Measurements from ENCODE around the gene ANKMY2. TPM values are rescaled to one million over a fixed set of nuclear protein-coding genes. Genes with fewer than 3 reads are reported as not detected.

ANKMY2 gene
- total and polyA plus RNA-seq, 4 donors, result 9.4 to 22.5 (median 12.9) TPM

- intact Hi-C loops (cut with DNase I), result no loop called here
- WGBS, 2 donors, result 65 to 73% methylated on average over 6 of the region's 6 CpGs
- Histone ChIP-seq H3K4me1 (ENCODE audit: control insufficient read depth in 1 of 2, insufficient read depth in 2 of 2, low read length in 2 of 2) (no peaks in the 10 kb centered on the region), H3K4me3 (ENCODE audit: low read length in 2 of 2) (no peak overlapping the region), H3K9me3 (ENCODE audit: control insufficient read depth, low read length) (no peaks in the 10 kb centered on the region), H3K27me3 (ENCODE audit: control insufficient read depth in 1 of 2, insufficient read depth in 2 of 2, low read length in 1 of 2) (no peaks in the 10 kb centered on the region), H3K27ac (ENCODE audit: low read depth in 1 of 2, low read length in 2 of 2) (no peak overlapping the region), H3K36me3 (ENCODE audit: control insufficient read depth in 1 of 2, insufficient read depth in 2 of 2, low read length in 1 of 2) (no peaks in the 10 kb centered on the region)
- ATAC-seq (ENCODE audit: low FRiP score) (no peak), DNase-seq (no peak)
Observed at GRCh38 chr7:16587790-16588189, 57.8 kb downstream of the ANKMY2 start.

GRCh38 chr7:16587129-16587528, 58.4 kb downstream of the ANKMY2 start:
- Histone ChIP-seq H3K4me3 (ENCODE audit: low read length in 2 of 2) (no peak overlapping the region), H3K36me3 (ENCODE audit: control insufficient read depth in 1 of 2, insufficient read depth in 2 of 2, low read length in 1 of 2) (no peaks in the 10 kb centered on the region), H3K27me3 (ENCODE audit: control insufficient read depth in 1 of 2, insufficient read depth in 2 of 2, low read length in 1 of 2) (no peaks in the 10 kb centered on the region), H3K9me3 (ENCODE audit: control insufficient read depth, low read length) (no peaks in the 10 kb centered on the region), H3K27ac (ENCODE audit: low read depth in 1 of 2, low read length in 2 of 2) (no peak overlapping the region), H3K4me1 (ENCODE audit: control insufficient read depth in 1 of 2, insufficient read depth in 2 of 2, low read length in 2 of 2) (no peaks in the 10 kb centered on the region)
- DNase-seq (no peak), ATAC-seq (ENCODE audit: low FRiP score) (no peak)
- intact Hi-C loops (cut with DNase I), result no loop called here
- WGBS, 2 donors, result 91 to 93% methylated on average over 3 of the region's 3 CpGs

GRCh38 chr7:16586081-16586874, 59.3 kb downstream of the ANKMY2 start:
- Histone ChIP-seq H3K27me3 (ENCODE audit: control insufficient read depth in 1 of 2, insufficient read depth in 2 of 2, low read length in 1 of 2) (no peaks in the 10 kb centered on the region), H3K4me1 (ENCODE audit: control insufficient read depth in 1 of 2, insufficient read depth in 2 of 2, low read length in 2 of 2) (no peaks in the 10 kb centered on the region), H3K4me3 (ENCODE audit: low read length in 2 of 2) (no peak overlapping the region), H3K36me3 (ENCODE audit: control insufficient read depth in 1 of 2, insufficient read depth in 2 of 2, low read length in 1 of 2) (no peaks in the 10 kb centered on the region), H3K27ac (ENCODE audit: low read depth in 1 of 2, low read length in 2 of 2) (no peak overlapping the region), H3K9me3 (ENCODE audit: control insufficient read depth, low read length) (no peaks in the 10 kb centered on the region)
- WGBS, 2 donors, result 77 to 88% methylated on average over 39 to 42 of the region's 42 CpGs
- ATAC-seq (ENCODE audit: low FRiP score), result no peak
- DNase-seq, result no peak
- intact Hi-C loops (cut with DNase I), result no loop called here

- intact Hi-C loops (cut with DNase I), result no loop called here
- WGBS, 2 donors, result 93 to 94% methylated on average over 17 of the region's 17 CpGs
Observed at GRCh38 chr7:16585540-16585939, 60.0 kb downstream of the ANKMY2 start.

GRCh38 chr7:16583834-16584233, 61.7 kb downstream of the ANKMY2 start:
- H3K27ac ChIP-seq (ENCODE audit: low read depth in 1 of 2, low read length in 2 of 2), result no peak overlapping the region
- 96 to 98% methylated on average over 7 of the region's 7 CpGs for WGBS, 2 donors

More at GRCh38 chr7:16585540-16585939, 60.0 kb downstream of the ANKMY2 start:
- Histone ChIP-seq H3K4me3 (ENCODE audit: low read length in 2 of 2) (no peak overlapping the region), H3K27ac (ENCODE audit: low read depth in 1 of 2, low read length in 2 of 2) (no peak overlapping the region), H3K4me1 (ENCODE audit: control insufficient read depth in 1 of 2, insufficient read depth in 2 of 2, low read length in 2 of 2) (no peaks in the 10 kb centered on the region), H3K36me3 (ENCODE audit: control insufficient read depth in 1 of 2, insufficient read depth in 2 of 2, low read length in 1 of 2) (no peaks in the 10 kb centered on the region), H3K27me3 (ENCODE audit: control insufficient read depth in 1 of 2, insufficient read depth in 2 of 2, low read length in 1 of 2) (no peaks in the 10 kb centered on the region), H3K9me3 (ENCODE audit: control insufficient read depth, low read length) (no peaks in the 10 kb centered on the region)
- ATAC-seq (ENCODE audit: low FRiP score) (no peak), DNase-seq (no peak)

GRCh38 chr7:16581286-16581685, 64.3 kb downstream of the ANKMY2 start:
- Histone ChIP-seq H3K9me3 (ENCODE audit: control insufficient read depth, low read length) (no peaks in the 10 kb centered on the region), H3K27me3 (ENCODE audit: control insufficient read depth in 1 of 2, insufficient read depth in 2 of 2, low read length in 1 of 2) (peaks cover 0 to 2% of the 10 kb centered on the region in 2 donors), H3K27ac (ENCODE audit: low read depth in 1 of 2, low read length in 2 of 2) (no peak overlapping the region), H3K4me3 (ENCODE audit: low read length in 2 of 2) (no peak overlapping the region), H3K4me1 (ENCODE audit: control insufficient read depth in 1 of 2, insufficient read depth in 2 of 2, low read length in 2 of 2) (no peaks in the 10 kb centered on the region), H3K36me3 (ENCODE audit: control insufficient read depth in 1 of 2, insufficient read depth in 2 of 2, low read length in 1 of 2) (no peaks in the 10 kb centered on the region)
- intact Hi-C loops (cut with DNase I), result no loop called here
- DNase-seq (no peak), ATAC-seq (ENCODE audit: low FRiP score) (no peak)
- WGBS, 2 donors, result 36 to 41% methylated on average over 1 of the region's 1 CpG

More at GRCh38 chr7:16583834-16584233, 61.7 kb downstream of the ANKMY2 start:
- Histone ChIP-seq H3K36me3 (ENCODE audit: control insufficient read depth in 1 of 2, insufficient read depth in 2 of 2, low read length in 1 of 2) (no peaks in the 10 kb centered on the region), H3K4me1 (ENCODE audit: control insufficient read depth in 1 of 2, insufficient read depth in 2 of 2, low read length in 2 of 2) (no peaks in the 10 kb centered on the region), H3K27me3 (ENCODE audit: control insufficient read depth in 1 of 2, insufficient read depth in 2 of 2, low read length in 1 of 2) (peaks cover 0 to 2% of the 10 kb centered on the region in 2 donors), H3K9me3 (ENCODE audit: control insufficient read depth, low read length) (no peaks in the 10 kb centered on the region), H3K4me3 (ENCODE audit: low read length in 2 of 2) (no peak overlapping the region)
- intact Hi-C loops (cut with DNase I), result no loop called here
- DNase-seq (no peak), ATAC-seq (ENCODE audit: low FRiP score) (no peak)

GRCh38 chr7:16579216-16579615, 66.3 kb downstream of the ANKMY2 start:
- intact Hi-C loops (cut with DNase I), result no loop called here
- no peak overlapping the region for H3K27ac ChIP-seq (ENCODE audit: low read depth in 1 of 2, low read length in 2 of 2)
- no peak for ATAC-seq (ENCODE audit: low FRiP score)

GRCh38 chr7:16571941-16572340, 73.6 kb downstream of the ANKMY2 start:
- ATAC-seq (ENCODE audit: low FRiP score) (no peak), DNase-seq (no peak)
- H3K9me3 ChIP-seq (ENCODE audit: control insufficient read depth, low read length), result no peaks in the 10 kb centered on the region
- no peak overlapping the region for H3K4me3 ChIP-seq (ENCODE audit: low read length in 2 of 2)
- no peaks in the 10 kb centered on the region for H3K36me3 ChIP-seq (ENCODE audit: control insufficient read depth in 1 of 2, insufficient read depth in 2 of 2, low read length in 1 of 2)
- intact Hi-C loops (cut with DNase I), result no loop called here
- WGBS, 2 donors, result 79 to 84% methylated on average over 4 of the region's 4 CpGs
- no peak overlapping the region for H3K27ac ChIP-seq (ENCODE audit: low read depth in 1 of 2, low read length in 2 of 2)
- H3K4me1 ChIP-seq (ENCODE audit: control insufficient read depth in 1 of 2, insufficient read depth in 2 of 2, low read length in 2 of 2), result no peaks in the 10 kb centered on the region
- H3K27me3 ChIP-seq (ENCODE audit: control insufficient read depth in 1 of 2, insufficient read depth in 2 of 2, low read length in 1 of 2), result no peaks in the 10 kb centered on the region

More at GRCh38 chr7:16579216-16579615, 66.3 kb downstream of the ANKMY2 start:
- Histone ChIP-seq H3K27me3 (ENCODE audit: control insufficient read depth in 1 of 2, insufficient read depth in 2 of 2, low read length in 1 of 2) (peaks cover 0 to 2% of the 10 kb centered on the region in 2 donors), H3K9me3 (ENCODE audit: control insufficient read depth, low read length) (no peaks in the 10 kb centered on the region), H3K4me1 (ENCODE audit: control insufficient read depth in 1 of 2, insufficient read depth in 2 of 2, low read length in 2 of 2) (no peaks in the 10 kb centered on the region), H3K36me3 (ENCODE audit: control insufficient read depth in 1 of 2, insufficient read depth in 2 of 2, low read length in 1 of 2) (no peaks in the 10 kb centered on the region), H3K4me3 (ENCODE audit: low read length in 2 of 2) (no peak overlapping the region)
- DNase-seq, result no peak
- 78 to 83% methylated on average over 8 of the region's 8 CpGs for WGBS, 2 donors

GRCh38 chr7:16564909-16565426, 80.6 kb downstream of the ANKMY2 start:
- no peak overlapping the region for H3K27ac ChIP-seq (ENCODE audit: low read depth in 1 of 2, low read length in 2 of 2)
- ATAC-seq (ENCODE audit: low FRiP score) (no peak), DNase-seq (no peak)
- H3K36me3 ChIP-seq (ENCODE audit: control insufficient read depth in 1 of 2, insufficient read depth in 2 of 2, low read length in 1 of 2), result no peaks in the 10 kb centered on the region
- H3K4me3 ChIP-seq (ENCODE audit: low read length in 2 of 2), result no peak overlapping the region
- 28% methylated on average over 13 of the region's 13 CpGs for WGBS, 2 donors
- intact Hi-C loops (cut with DNase I), result loop anchor here (2.0 to 10.0 kb wide), 3 partner anchors 150 to 488 kb away; no protein-coding TSS in a partner anchor
- H3K4me1 ChIP-seq (ENCODE audit: control insufficient read depth in 1 of 2, insufficient read depth in 2 of 2, low read length in 2 of 2), result no peaks in the 10 kb centered on the region
- H3K27me3 ChIP-seq (ENCODE audit: control insufficient read depth in 1 of 2, insufficient read depth in 2 of 2, low read length in 1 of 2), result no peaks in the 10 kb centered on the region
- no peaks in the 10 kb centered on the region for H3K9me3 ChIP-seq (ENCODE audit: control insufficient read depth, low read length)
